MG63 (cell line): ENCODE data around the gene RBM47. TPM values are rescaled to one million over a fixed set of nuclear protein-coding genes. Genes with fewer than 3 reads are reported as not detected.
"Not testable (repeated sequence)": the region's sequence is repeated elsewhere in the genome, so short reads cannot be mapped to it uniquely, and the experiment has no call there.

Source experiments
- DNase-seq: peaks from one replicate; pipeline ENCODE4 v3.0.0-alpha.2; 2020
- H3K27me3 ChIP-seq: fragments of 250-450 bp; sonication (Bioruptor Pico); 2 replicates; pipeline ENCODE4 v1.5.1; 2020; ENCODE audit warnings: mild to moderate bottlenecking, moderate library complexity
- H3K36me3 ChIP-seq: fragments of 250-450 bp; sonication (Bioruptor Pico); 2 replicates; pipeline ENCODE4 v1.5.1; 2020; ENCODE audit warnings: mild to moderate bottlenecking, moderate library complexity
- H3K4me3 ChIP-seq: fragments of 250-450 bp; sonication (Bioruptor Pico); 2 replicates; pipeline ENCODE4 v1.5.1; 2020; ENCODE audit warnings: mild to moderate bottlenecking, moderate library complexity
- H3K9me3 ChIP-seq: fragments of 250-450 bp; sonication (Bioruptor Pico); 2 replicates; pipeline ENCODE4 v1.5.1; 2020; ENCODE audit warnings: mild to moderate bottlenecking, moderate library complexity
- total RNA-seq: library from RNA; depleted of rRNA; stranded (reverse); fragments of >200 nt; shearing (Covaris generic); gene quantifications from 2 replicates; pipeline ENCODE4 v1.2.3, GENCODE V29; 2014; ENCODE audit warnings: low replicate concordance

The RBM47 gene
- total RNA-seq, 1 experiment from 2014 or later, result 0.66 TPM

- Histone ChIP-seq H3K27me3 (no peaks in the 10 kb centered on the region), H3K4me3 (no peak overlapping the region), H3K36me3 (no peaks in the 10 kb centered on the region), H3K9me3 (no peaks in the 10 kb centered on the region)
- DNase-seq, result no peak
Observed at GRCh38 chr4:40581254-40582140, 48.2 kb downstream of the RBM47 start.

- no peaks in the 10 kb centered on the region for H3K27me3 ChIP-seq
- peak; percentile 57 for DNase-seq
- H3K4me3 ChIP-seq, result no peak overlapping the region
- no peaks in the 10 kb centered on the region for H3K9me3 ChIP-seq
- H3K36me3 ChIP-seq, result no peaks in the 10 kb centered on the region
Observed at GRCh38 chr4:40579983-40580382, 49.7 kb downstream of the RBM47 start.

GRCh38 chr4:40577588-40578253 is 51.9 kb downstream of the RBM47 start:
- no peak for DNase-seq
- H3K9me3 ChIP-seq, result no peaks in the 10 kb centered on the region
- no peaks in the 10 kb centered on the region for H3K36me3 ChIP-seq
- H3K27me3 ChIP-seq, result no peaks in the 10 kb centered on the region
- no peak overlapping the region for H3K4me3 ChIP-seq

GRCh38 chr4:40576651-40577480 is 52.8 kb downstream of the RBM47 start:
- DNase-seq, result peak; percentile 73
- H3K4me3 ChIP-seq, result no peak overlapping the region
- H3K27me3 ChIP-seq, result no peaks in the 10 kb centered on the region
- no peaks in the 10 kb centered on the region for H3K36me3 ChIP-seq
- no peaks in the 10 kb centered on the region for H3K9me3 ChIP-seq

GRCh38 chr4:40575846-40576245 is 53.8 kb downstream of the RBM47 start:
- DNase-seq, result no peak
- H3K27me3 ChIP-seq, result no peaks in the 10 kb centered on the region
- H3K4me3 ChIP-seq, result no peak overlapping the region
- H3K9me3 ChIP-seq, result no peaks in the 10 kb centered on the region
- H3K36me3 ChIP-seq, result no peaks in the 10 kb centered on the region

- H3K4me3 ChIP-seq, result no peak overlapping the region
- no peaks in the 10 kb centered on the region for H3K36me3 ChIP-seq
- H3K9me3 ChIP-seq, result no peaks in the 10 kb centered on the region
- no peaks in the 10 kb centered on the region for H3K27me3 ChIP-seq
- DNase-seq, result no peak
Observed at GRCh38 chr4:40573593-40574311, 55.9 kb downstream of the RBM47 start.

- Histone ChIP-seq H3K27me3 (no peaks in the 10 kb centered on the region), H3K36me3 (no peaks in the 10 kb centered on the region), H3K4me3 (no peak overlapping the region), H3K9me3 (no peaks in the 10 kb centered on the region)
- no peak for DNase-seq
Observed at GRCh38 chr4:40572692-40573310, 56.9 kb downstream of the RBM47 start.

GRCh38 chr4:40571208-40571607 is 58.5 kb downstream of the RBM47 start:
- Histone ChIP-seq H3K36me3 (no peaks in the 10 kb centered on the region), H3K4me3 (no peak overlapping the region), H3K9me3 (no peaks in the 10 kb centered on the region), H3K27me3 (no peaks in the 10 kb centered on the region)
- DNase-seq, result no peak

- Histone ChIP-seq H3K4me3 (no peak overlapping the region), H3K36me3 (no peaks in the 10 kb centered on the region), H3K9me3 (no peaks in the 10 kb centered on the region), H3K27me3 (no peaks in the 10 kb centered on the region)
- peak; percentile 52 for DNase-seq
Observed at GRCh38 chr4:40570348-40571077, 59.2 kb downstream of the RBM47 start.

- no peaks in the 10 kb centered on the region for H3K27me3 ChIP-seq
- no peak for DNase-seq
- H3K4me3 ChIP-seq, result no peak overlapping the region
- H3K9me3 ChIP-seq, result no peaks in the 10 kb centered on the region
- H3K36me3 ChIP-seq, result no peaks in the 10 kb centered on the region
Observed at GRCh38 chr4:40564815-40565483, 64.7 kb downstream of the RBM47 start.

GRCh38 chr4:40564004-40564403 is 65.7 kb downstream of the RBM47 start:
- H3K36me3 ChIP-seq, result no peaks in the 10 kb centered on the region
- no peak for DNase-seq
- H3K4me3 ChIP-seq, result no peak overlapping the region
- H3K9me3 ChIP-seq, result no peaks in the 10 kb centered on the region
- no peaks in the 10 kb centered on the region for H3K27me3 ChIP-seq

GRCh38 chr4:40563401-40563800 is 66.3 kb downstream of the RBM47 start:
- H3K9me3 ChIP-seq, result no peaks in the 10 kb centered on the region
- no peak overlapping the region for H3K4me3 ChIP-seq
- H3K27me3 ChIP-seq, result no peaks in the 10 kb centered on the region
- no peak for DNase-seq
- no peaks in the 10 kb centered on the region for H3K36me3 ChIP-seq

- Histone ChIP-seq H3K9me3 (no peaks in the 10 kb centered on the region), H3K27me3 (no peaks in the 10 kb centered on the region), H3K4me3 (no peak overlapping the region), H3K36me3 (no peaks in the 10 kb centered on the region)
- no peak for DNase-seq
Observed at GRCh38 chr4:40562681-40563080, 67.0 kb downstream of the RBM47 start.

- Histone ChIP-seq H3K36me3 (no peaks in the 10 kb centered on the region), H3K9me3 (no peaks in the 10 kb centered on the region), H3K4me3 (no peak overlapping the region), H3K27me3 (no peaks in the 10 kb centered on the region)
- DNase-seq, result no peak
Observed at GRCh38 chr4:40562208-40562607, 67.5 kb downstream of the RBM47 start.

GRCh38 chr4:40561543-40562177 is 68.0 kb downstream of the RBM47 start:
- H3K9me3 ChIP-seq, H3K4me3 ChIP-seq, H3K36me3 ChIP-seq, DNase-seq, H3K27me3 ChIP-seq: not testable (repeated sequence)
